Body of pancreas (tissue), 4 donors: ENCODE measurements around the gene FAM151A. TPM values are rescaled to one million over a fixed set of nuclear protein-coding genes. Genes with fewer than 3 reads are reported as not detected.

Experiments
- ATAC-seq: fragments of 150-250 bp; one replicate; pipeline ENCODE4 v1.9.1; 2016
- DNase-seq, 4 donors: peaks; one replicate each; pipeline ENCODE4 v3.0.0-alpha.2; 2019
- H3K27ac ChIP-seq, 4 donors: fragments of 200-600 bp; sonication (generic); 1 replicate in 3 of 4; 2 replicates in 1 of 4; pipeline versions ENCODE4 v1.5.1 to v1.6.1; 2016 to 2019; ENCODE audit warnings: mild to moderate bottlenecking in 1 of 4, mixed read lengths in 1 of 4, moderate library complexity in 1 of 4
- H3K27me3 ChIP-seq, 2 donors: fragments of 200-600 bp; sonication (generic); one replicate each; pipeline ENCODE4 v1.6.0; 2016; ENCODE audit warnings: mild to moderate bottlenecking in 1 of 2
- H3K36me3 ChIP-seq, 2 donors: fragments of 200-600 bp; sonication (generic); replicated peaks in 1 of 2; 2 replicates each; pipeline ENCODE4 v1.5.1; 2016; ENCODE audit warnings: low read depth in 2 of 2; ENCODE audit not compliant: insufficient read depth in 1 of 2
- H3K4me1 ChIP-seq: fragments of 200-600 bp; sonication (generic); one replicate; pipeline ENCODE4 v1.6.0; 2016
- H3K4me3 ChIP-seq, 2 donors: fragments of 200-600 bp; sonication (generic); 1 replicate in 1 of 2; 2 replicates in 1 of 2; pipeline ENCODE4 v1.5.1; 2016 to 2019
- H3K9me3 ChIP-seq, 3 donors: fragments of 200-600 bp; sonication (generic); 1 replicate in 2 of 3; 2 replicates in 1 of 3; pipeline ENCODE4 v1.5.1; 2016
- POLR2A ChIP-seq, 3 donors: fragments of 450-650 bp; IDR thresholded peaks; one replicate each; pipeline ENCODE4 v1.6.1; 2016; ENCODE audit warnings: antibody characterized with exemption in 3 of 3, mild to moderate bottlenecking in 2 of 3
- WGBS, 2 donors: methylation state at CpG; one replicate each; pipeline ENCODE4 v1.1.5; 2017; 5-methylcytosine and 5-hydroxymethylcytosine counted together
- intact Hi-C: fragments of 100-400 bp; cut with DNase I; formaldehyde crosslinking; loops from one replicate; pipeline ENCODE4 v1.15.1; 2023
- total RNA-seq, 2 donors: library from RNA; depleted of rRNA; stranded (reverse); fragments of >200 nt; gene quantifications; one replicate each; pipeline ENCODE4 v1.1.0, GENCODE V29; 2016
- TF ChIP-seq, protein P1 (sequence below), 7 experiments: fragments of 450-650 bp in 4 of 7; fragments of 200-600 bp in 3 of 7; sonication (generic) in 3 of 7; IDR thresholded peaks; one replicate each; pipeline ENCODE4 v1.5.1; 2016 to 2019; ENCODE audit warnings: antibody characterized with exemption in 7 of 7

Gene FAM151A
- total RNA-seq, 2 donors from 2014 or later = not detected

DNA sequence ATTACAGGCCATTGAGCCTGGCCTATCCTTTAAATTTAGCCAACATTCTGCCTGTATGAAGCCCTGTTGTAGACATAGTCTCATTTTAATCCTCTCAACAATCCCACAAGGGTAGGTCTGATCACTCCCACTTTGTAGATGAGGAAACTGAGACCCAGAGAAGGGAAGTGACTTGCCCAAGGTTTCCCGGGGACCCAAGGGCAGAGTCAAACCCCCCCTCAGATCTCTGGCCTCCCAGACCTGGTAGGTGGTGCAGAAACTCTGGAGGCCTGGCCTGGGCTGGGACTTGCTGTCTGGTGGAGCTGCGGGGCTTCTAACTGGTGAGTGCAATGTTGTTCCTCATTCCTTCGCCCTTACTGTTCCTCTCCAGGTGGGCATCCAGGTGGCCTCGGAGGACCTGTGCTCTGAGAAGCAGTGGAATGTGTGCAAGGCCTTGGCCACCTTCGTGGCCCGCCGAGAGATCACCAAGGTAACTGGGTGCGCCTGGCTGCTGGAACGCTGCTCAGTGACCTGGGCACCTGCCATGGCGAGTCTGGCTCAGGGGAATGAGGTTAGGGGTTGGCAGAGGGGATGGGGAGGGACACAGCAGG lies 29.7 kb downstream of the FAM151A start:
- H3K4me1 ChIP-seq = peaks cover 7% of the 10 kb centered on the region
- no peak for ATAC-seq
- WGBS, 2 donors = 72 to 84% methylated on average over 5 to 10 of the region's 10 CpGs
- no peak overlapping the region for H3K27ac ChIP-seq
- intact Hi-C loops = no loop called here
- no peaks in the 10 kb centered on the region for H3K27me3 ChIP-seq
- no peak overlapping the region for H3K4me3 ChIP-seq
- no peaks in the 10 kb centered on the region for H3K36me3 ChIP-seq
- TF ChIP-seq, protein P1, sequence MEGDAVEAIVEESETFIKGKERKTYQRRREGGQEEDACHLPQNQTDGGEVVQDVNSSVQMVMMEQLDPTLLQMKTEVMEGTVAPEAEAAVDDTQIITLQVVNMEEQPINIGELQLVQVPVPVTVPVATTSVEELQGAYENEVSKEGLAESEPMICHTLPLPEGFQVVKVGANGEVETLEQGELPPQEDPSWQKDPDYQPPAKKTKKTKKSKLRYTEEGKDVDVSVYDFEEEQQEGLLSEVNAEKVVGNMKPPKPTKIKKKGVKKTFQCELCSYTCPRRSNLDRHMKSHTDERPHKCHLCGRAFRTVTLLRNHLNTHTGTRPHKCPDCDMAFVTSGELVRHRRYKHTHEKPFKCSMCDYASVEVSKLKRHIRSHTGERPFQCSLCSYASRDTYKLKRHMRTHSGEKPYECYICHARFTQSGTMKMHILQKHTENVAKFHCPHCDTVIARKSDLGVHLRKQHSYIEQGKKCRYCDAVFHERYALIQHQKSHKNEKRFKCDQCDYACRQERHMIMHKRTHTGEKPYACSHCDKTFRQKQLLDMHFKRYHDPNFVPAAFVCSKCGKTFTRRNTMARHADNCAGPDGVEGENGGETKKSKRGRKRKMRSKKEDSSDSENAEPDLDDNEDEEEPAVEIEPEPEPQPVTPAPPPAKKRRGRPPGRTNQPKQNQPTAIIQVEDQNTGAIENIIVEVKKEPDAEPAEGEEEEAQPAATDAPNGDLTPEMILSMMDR (IDR thresholded peaks at IDR 0.05) = no peak
- TF ChIP-seq POLR2A (IDR thresholded peaks at IDR 0.05) = no peak
- no peak for DNase-seq
- H3K9me3 ChIP-seq = no peaks in the 10 kb centered on the region

DNA sequence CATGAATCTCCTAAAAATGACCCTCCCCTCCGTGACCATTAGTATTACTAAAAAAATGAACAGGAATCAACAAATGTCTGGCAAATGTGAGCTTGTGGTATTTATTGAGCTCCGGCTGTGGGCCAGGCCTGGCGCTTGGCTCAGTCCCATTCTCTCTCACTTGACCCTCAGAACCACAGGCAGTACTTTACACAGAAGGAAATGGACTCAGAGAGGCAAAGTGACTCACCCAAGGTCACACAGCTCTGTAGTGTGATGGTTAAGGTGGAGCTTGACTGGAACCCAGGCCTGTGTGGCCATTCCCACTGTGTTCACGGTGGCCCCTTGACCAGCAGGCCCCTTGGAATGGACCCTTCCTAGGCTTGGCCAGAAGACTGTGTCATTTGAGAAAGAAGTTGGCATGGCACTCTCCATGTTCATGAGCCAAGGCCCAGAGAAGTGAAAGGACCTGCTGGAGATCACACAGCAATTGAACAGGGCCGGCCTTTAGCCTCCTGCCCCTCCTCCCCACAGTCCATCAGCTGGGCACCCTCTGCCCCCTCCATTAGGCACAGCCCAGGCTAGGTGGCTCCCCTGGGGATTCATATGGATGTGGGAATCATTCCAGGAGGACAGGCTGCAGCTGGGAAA lies 32.1 kb downstream of the FAM151A start:
- Histone ChIP-seq H3K27ac (no peak overlapping the region), H3K27me3 (no peaks in the 10 kb centered on the region), H3K36me3 (no peaks in the 10 kb centered on the region), H3K4me1 (peaks cover 7% of the 10 kb centered on the region), H3K9me3 (no peaks in the 10 kb centered on the region), H3K4me3 (no peak overlapping the region)
- TF ChIP-seq POLR2A (IDR thresholded peaks at IDR 0.05) = no peak
- TF ChIP-seq, protein P1 (IDR thresholded peaks at IDR 0.05) = no peak
- intact Hi-C loops = no loop called here
- no peak for DNase-seq
- ATAC-seq = no peak
- WGBS, 2 donors = 83 to 92% methylated on average over 4 to 5 of the region's 5 CpGs

DNA sequence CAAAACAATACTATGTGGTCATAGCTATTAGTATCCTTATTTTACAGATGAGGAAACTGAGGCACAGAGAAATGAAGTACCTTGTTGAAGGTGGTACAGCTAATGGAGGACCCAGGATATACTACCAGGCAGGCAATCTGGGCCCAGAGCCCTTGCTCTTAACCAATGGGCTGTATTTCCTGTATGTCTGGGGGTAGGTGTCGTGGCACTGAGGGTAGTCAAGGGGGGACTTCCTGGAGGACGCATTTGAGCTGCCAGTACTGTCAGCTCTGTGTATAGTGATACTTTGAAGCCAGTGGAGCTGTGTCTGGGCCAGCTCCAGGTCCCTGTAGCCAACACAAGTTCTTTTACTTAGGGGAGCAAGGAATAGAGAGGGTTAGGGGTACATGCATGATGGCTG lies 34.9 kb downstream of the FAM151A start:
- Histone ChIP-seq H3K36me3 (no peaks in the 10 kb centered on the region), H3K27ac (no peak overlapping the region), H3K27me3 (no peaks in the 10 kb centered on the region), H3K9me3 (no peaks in the 10 kb centered on the region), H3K4me3 (no peak overlapping the region), H3K4me1 (no peaks in the 10 kb centered on the region)
- TF ChIP-seq, protein P1 (IDR thresholded peaks at IDR 0.05) = no peak
- no peak for TF ChIP-seq POLR2A (IDR thresholded peaks at IDR 0.05)
- ATAC-seq = no peak
- intact Hi-C loops = no loop called here
- 62 to 69% methylated on average over 2 of the region's 2 CpGs for WGBS, 2 donors
- no peak for DNase-seq

DNA sequence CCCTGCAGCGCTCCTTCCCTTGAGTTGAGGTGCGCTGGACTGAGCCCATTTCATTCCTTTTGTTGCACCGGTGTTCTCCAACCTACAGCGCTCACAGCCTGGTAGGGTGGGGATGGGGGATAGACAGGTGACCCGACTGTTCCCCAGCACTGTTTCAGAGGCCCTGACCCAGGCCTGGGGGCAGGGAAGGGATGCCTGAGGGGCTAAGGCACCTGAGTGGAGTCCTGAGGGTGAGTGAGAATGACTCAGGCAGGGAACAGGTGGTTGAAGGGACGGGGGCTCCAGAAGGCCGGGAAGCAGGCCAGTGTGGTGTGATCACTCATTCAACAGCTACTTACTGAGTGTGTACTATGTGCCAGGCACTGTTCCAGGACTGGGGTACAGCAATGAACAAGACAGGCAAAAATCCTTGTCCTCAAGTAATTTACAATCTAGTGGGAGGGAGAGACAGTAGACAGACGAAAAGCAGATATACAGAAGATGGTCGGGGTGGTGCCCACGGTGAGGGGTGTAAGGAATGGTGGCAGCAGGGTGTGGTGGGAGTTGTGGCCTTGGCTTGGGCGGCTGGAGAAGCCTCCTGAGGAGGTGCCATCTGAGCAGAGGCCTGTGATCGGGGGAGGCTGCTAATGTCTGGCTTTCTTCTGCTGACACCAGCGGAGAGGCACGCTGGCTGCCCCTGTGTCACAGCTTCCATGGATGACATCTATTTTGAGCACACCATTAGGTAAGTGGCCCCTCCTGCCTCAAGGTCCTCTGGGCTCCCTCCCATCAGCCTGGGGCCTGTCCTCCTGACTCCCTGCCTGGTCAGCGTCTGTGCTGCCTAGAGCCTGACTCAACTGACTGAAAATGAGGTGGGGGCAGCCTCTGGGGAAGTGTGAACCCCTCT lies 37.9 kb downstream of the FAM151A start:
- TF ChIP-seq, protein P1 (IDR thresholded peaks at IDR 0.05) = no peak
- no peak for TF ChIP-seq POLR2A (IDR thresholded peaks at IDR 0.05)
- no peaks in the 10 kb centered on the region for H3K36me3 ChIP-seq
- peaks cover 23% of the 10 kb centered on the region for H3K4me1 ChIP-seq
- no peak for DNase-seq
- H3K27me3 ChIP-seq = no peaks in the 10 kb centered on the region
- H3K27ac ChIP-seq = no peak overlapping the region
- WGBS, 2 donors = 87 to 88% methylated on average over 14 to 15 of the region's 15 CpGs
- no peak overlapping the region for H3K4me3 ChIP-seq
- intact Hi-C loops = no loop called here
- ATAC-seq = no peak
- no peaks in the 10 kb centered on the region for H3K9me3 ChIP-seq
